Activated CD4-positive, CD25-positive, alpha-beta regulatory T cell treated with anti-CD3 and anti-CD28 coated beads, Interleukin-2, amount 50 U/mL, for 24 hours (primary cell): ENCODE measurements around the gene PDZD2.

ENCODE experiments used
- ATAC-seq, 2 donors: fragments of 150-1000 bp; cut with Tn5 transposase; one replicate each; pipeline ENCODE4 v1.10.0; 2021; ENCODE audit warnings: mild to moderate bottlenecking in 1 of 2, moderate library complexity in 1 of 2

PDZD2 gene

GRCh38 chr5:32157078-32157477 lies 518.1 kb downstream of the PDZD2 start:
- ATAC-seq, result no peak

- no peak for ATAC-seq
Measured at GRCh38 chr5:32158679-32158975, 519.7 kb downstream of the PDZD2 start.

GRCh38 chr5:32159328-32160072 lies 520.6 kb downstream of the PDZD2 start:
- peak in 1 of 2 donors; percentile 72 for ATAC-seq

- no peak for ATAC-seq
Measured at GRCh38 chr5:32160228-32160627, 521.3 kb downstream of the PDZD2 start.
